ENCODE measurements around the gene HSF5. TPM values are rescaled to one million over a fixed set of nuclear protein-coding genes. Genes with fewer than 3 reads are reported as not detected.
A peak's percentile ranks its signal among the peaks of the same experiment; 100 is the strongest.

The HSF5 gene
- total RNA-seq, 4 donors from 2014 or later: under 0.01 to 0.13 TPM; not detected in 2

DNA sequence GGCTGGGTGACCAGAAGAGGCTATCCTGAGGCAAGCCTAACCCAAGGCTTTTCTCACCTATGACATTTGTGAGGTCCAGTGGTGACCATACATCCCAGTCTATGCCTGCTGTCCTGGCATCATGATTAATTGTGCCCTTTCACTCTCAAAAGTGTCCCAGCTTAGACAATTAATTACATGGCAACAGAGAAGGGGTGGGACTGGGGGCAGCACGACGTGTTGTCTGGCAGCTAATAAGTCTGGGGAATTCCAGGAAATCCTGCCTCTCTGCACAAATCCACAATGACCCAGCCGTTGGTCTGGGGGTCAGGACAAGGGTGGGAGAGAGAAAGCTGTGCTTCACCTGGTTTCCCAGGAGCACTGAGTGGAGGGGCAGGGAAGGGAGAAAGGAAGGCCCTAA is 40.2 kb upstream of the HSF5 start:
- WGBS: 27% methylated on average over 3 of the region's 3 CpGs
- TF ChIP-seq POLR2A (IDR thresholded peaks at IDR 0.05; ENCODE audit: low read depth) (no peak), POLR2AphosphoS5 (IDR thresholded peaks at IDR 0.05) (no peak), EP300 (IDR thresholded peaks at IDR 0.05) (no peak)
- TF ChIP-seq, protein P1, sequence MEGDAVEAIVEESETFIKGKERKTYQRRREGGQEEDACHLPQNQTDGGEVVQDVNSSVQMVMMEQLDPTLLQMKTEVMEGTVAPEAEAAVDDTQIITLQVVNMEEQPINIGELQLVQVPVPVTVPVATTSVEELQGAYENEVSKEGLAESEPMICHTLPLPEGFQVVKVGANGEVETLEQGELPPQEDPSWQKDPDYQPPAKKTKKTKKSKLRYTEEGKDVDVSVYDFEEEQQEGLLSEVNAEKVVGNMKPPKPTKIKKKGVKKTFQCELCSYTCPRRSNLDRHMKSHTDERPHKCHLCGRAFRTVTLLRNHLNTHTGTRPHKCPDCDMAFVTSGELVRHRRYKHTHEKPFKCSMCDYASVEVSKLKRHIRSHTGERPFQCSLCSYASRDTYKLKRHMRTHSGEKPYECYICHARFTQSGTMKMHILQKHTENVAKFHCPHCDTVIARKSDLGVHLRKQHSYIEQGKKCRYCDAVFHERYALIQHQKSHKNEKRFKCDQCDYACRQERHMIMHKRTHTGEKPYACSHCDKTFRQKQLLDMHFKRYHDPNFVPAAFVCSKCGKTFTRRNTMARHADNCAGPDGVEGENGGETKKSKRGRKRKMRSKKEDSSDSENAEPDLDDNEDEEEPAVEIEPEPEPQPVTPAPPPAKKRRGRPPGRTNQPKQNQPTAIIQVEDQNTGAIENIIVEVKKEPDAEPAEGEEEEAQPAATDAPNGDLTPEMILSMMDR (IDR thresholded peaks at IDR 0.05): no peak
- Histone ChIP-seq H3K4me1 (peaks cover 38 to 50% (median 43%) of the 10 kb centered on the region in 4 donors), H3K9me3 (no peaks in the 10 kb centered on the region), H3K27ac (replicated peaks in 1 of 4) (no peak overlapping the region), H3K27me3 (no peaks in the 10 kb centered on the region), H3K36me3 (no peaks in the 10 kb centered on the region), H3K4me3 (no peak overlapping the region)
- no peak for DNase-seq (ENCODE audit: extremely low spot score)
- intact Hi-C loops (cut with DNase I): no loop called here

DNA sequence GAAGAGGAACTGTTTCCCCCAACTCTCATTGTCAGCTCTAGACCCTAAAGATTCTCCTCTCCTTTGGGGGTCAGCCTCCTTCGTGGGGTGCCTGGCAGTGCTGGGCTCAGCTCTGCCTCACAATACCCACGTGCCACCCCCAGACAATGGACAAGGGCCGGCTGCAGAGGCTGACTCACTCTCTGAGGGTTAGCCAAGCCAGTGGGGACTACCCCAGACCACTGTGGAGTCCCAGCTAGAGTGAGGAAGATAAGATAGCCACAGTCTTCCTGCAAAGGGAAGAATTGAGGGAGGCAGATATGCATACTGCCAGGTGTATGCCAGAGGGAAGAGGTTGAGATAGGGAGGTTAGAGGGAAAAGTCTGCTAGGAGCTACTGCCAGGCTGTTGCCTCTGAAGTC is 39.7 kb upstream of the HSF5 start:
- peak overlapping the region in 1 of 4 donors; percentile 9 for H3K27ac ChIP-seq (replicated peaks in 1 of 4)
- intact Hi-C loops (cut with DNase I): no loop called here
- no peak for TF ChIP-seq POLR2A (IDR thresholded peaks at IDR 0.05; ENCODE audit: low read depth)
- TF ChIP-seq, protein P1 (IDR thresholded peaks at IDR 0.05): no peak
- TF ChIP-seq POLR2AphosphoS5 (IDR thresholded peaks at IDR 0.05): no peak
- TF ChIP-seq EP300 (IDR thresholded peaks at IDR 0.05): no peak
- peaks cover 38 to 45% (median 42%) of the 10 kb centered on the region in 4 donors for H3K4me1 ChIP-seq
- H3K36me3 ChIP-seq: no peaks in the 10 kb centered on the region
- no peak for DNase-seq (ENCODE audit: extremely low spot score)
- H3K9me3 ChIP-seq: no peaks in the 10 kb centered on the region
- H3K27me3 ChIP-seq: no peaks in the 10 kb centered on the region
- 100% methylated on average over 1 of the region's 3 CpGs for WGBS
- no peak overlapping the region for H3K4me3 ChIP-seq

DNA sequence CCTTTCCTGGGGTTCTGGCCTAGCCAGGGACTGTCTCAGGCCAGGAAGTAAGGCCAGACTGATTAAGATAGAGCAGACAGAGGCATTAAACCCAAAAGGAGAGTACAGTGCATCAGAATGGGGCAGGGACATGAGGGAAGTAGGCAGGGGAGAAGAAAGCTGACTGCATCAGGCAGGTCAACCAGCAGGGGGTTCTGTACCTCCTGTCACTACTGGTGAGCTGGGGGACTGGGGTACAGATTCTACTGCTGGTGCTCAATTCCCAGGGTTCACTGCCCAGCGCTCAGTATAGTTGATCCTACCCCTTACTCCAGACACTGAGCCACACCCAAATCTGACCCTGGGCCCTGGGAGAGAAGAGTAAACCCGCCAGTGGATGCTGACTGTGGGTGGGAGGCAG is 39.1 kb upstream of the HSF5 start:
- WGBS: 88% methylated on average over 2 of the region's 2 CpGs
- H3K9me3 ChIP-seq: no peaks in the 10 kb centered on the region
- H3K27me3 ChIP-seq: no peaks in the 10 kb centered on the region
- peaks cover 32 to 38% (median 35%) of the 10 kb centered on the region in 4 donors for H3K4me1 ChIP-seq
- no peak for DNase-seq (ENCODE audit: extremely low spot score)
- TF ChIP-seq EP300 (IDR thresholded peaks at IDR 0.05) (no peak), POLR2A (IDR thresholded peaks at IDR 0.05; ENCODE audit: low read depth) (no peak), POLR2AphosphoS5 (IDR thresholded peaks at IDR 0.05) (no peak)
- TF ChIP-seq, protein P1 (IDR thresholded peaks at IDR 0.05): no peak
- H3K36me3 ChIP-seq: no peaks in the 10 kb centered on the region
- intact Hi-C loops (cut with DNase I): no loop called here
- H3K27ac ChIP-seq (replicated peaks in 1 of 4): peak overlapping the region in 3 of 4 donors; percentile 5 to 18 (median 10)
- H3K4me3 ChIP-seq: no peak overlapping the region

DNA sequence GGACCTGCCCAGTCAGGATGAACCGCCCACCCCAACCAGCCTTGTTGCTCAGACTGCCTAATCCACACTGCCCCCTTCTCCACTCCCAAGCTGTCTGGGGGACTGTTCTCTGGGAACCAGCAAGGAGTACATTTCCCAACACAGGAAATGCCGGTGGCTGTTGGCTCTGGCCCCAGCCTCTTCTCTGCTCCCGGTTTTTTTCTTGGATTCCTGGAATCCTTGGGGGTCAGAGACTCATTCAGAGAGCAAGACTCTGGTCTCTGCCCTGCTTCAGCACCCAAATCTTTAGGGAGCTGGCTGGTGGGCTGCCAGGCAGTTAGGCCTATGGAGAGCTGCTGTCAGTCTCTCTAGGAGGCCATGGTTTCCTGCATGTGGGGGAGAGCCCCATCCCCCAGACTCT is 37.0 kb upstream of the HSF5 start:
- no peak for DNase-seq (ENCODE audit: extremely low spot score)
- intact Hi-C loops (cut with DNase I): no loop called here
- TF ChIP-seq EP300 (IDR thresholded peaks at IDR 0.05): no peak
- TF ChIP-seq, protein P1 (IDR thresholded peaks at IDR 0.05): no peak
- TF ChIP-seq POLR2A (IDR thresholded peaks at IDR 0.05; ENCODE audit: low read depth): no peak
- TF ChIP-seq POLR2AphosphoS5 (IDR thresholded peaks at IDR 0.05): peak; percentile 5 to 30
- Histone ChIP-seq H3K27ac (replicated peaks in 1 of 4) (peak overlapping the region; percentile 10 to 53 (median 32)), H3K9me3 (no peaks in the 10 kb centered on the region), H3K36me3 (peaks cover 0 to 5% (median 0%) of the 10 kb centered on the region in 4 donors), H3K4me3 (no peak overlapping the region), H3K4me1 (peaks cover 22 to 32% (median 23%) of the 10 kb centered on the region in 4 donors), H3K27me3 (no peaks in the 10 kb centered on the region)
- 36% methylated on average over 3 of the region's 3 CpGs for WGBS

DNA sequence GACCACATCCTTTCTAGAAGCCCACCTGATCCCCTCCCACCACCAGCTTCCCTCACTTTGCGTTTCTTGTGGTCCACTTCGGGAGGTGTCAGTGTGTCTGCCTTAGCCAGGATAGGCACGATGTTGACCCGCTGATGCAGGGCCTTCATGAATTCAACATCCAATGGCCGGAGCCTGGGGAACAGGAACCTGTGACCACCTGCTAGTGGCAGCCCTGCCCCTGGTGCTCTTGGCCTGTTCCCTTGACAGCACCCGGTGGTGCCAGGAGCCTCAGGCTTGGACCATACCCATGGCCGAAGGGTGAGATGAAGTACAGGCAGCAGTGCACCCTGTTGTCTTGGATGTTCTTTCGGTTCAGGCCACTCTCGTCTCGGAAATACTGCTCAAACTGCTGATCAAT is 33.5 kb upstream of the HSF5 start:
- H3K4me3 ChIP-seq: no peak overlapping the region
- H3K36me3 ChIP-seq: peaks cover 0 to 5% (median 0%) of the 10 kb centered on the region in 4 donors
- H3K27me3 ChIP-seq: no peaks in the 10 kb centered on the region
- no peaks in the 10 kb centered on the region for H3K9me3 ChIP-seq
- intact Hi-C loops (cut with DNase I): loop anchor here (5.0 kb wide), 1 partner anchor 66 kb away; no protein-coding TSS in a partner anchor
- WGBS: 94% methylated on average over 10 of the region's 10 CpGs
- no peak for DNase-seq (ENCODE audit: extremely low spot score)
- peaks cover 19 to 40% (median 35%) of the 10 kb centered on the region in 4 donors for H3K4me1 ChIP-seq
- TF ChIP-seq EP300 (IDR thresholded peaks at IDR 0.05): no peak
- TF ChIP-seq POLR2A (IDR thresholded peaks at IDR 0.05; ENCODE audit: low read depth): no peak
- TF ChIP-seq, protein P1 (IDR thresholded peaks at IDR 0.05): no peak
- no peak for TF ChIP-seq POLR2AphosphoS5 (IDR thresholded peaks at IDR 0.05)
- H3K27ac ChIP-seq (replicated peaks in 1 of 4): no peak overlapping the region

Data from esophagus muscularis mucosa (tissue), 4 donors.